ENCODE measurements around the gene USO1. TPM values are rescaled to one million over a fixed set of nuclear protein-coding genes. Genes with fewer than 3 reads are reported as not detected.

Gene USO1
- total and polyA plus RNA-seq, 2 experiments from 2014 or later = 74.2 to 117 TPM

GRCh38 chr4:75779105-75779757 is 54.9 kb downstream of the USO1 start:
- Histone ChIP-seq H4K20me1 (ENCODE audit: insufficient read depth) (no peaks in the 10 kb centered on the region), H3K4me3 (no peak overlapping the region), H3K9me3 (ENCODE audit: low read depth) (no peaks in the 10 kb centered on the region), H3K27me3 (replicated peaks; ENCODE audit: insufficient read depth) (no peaks in the 10 kb centered on the region), H3K36me3 (ENCODE audit: low read depth) (peaks cover 67% of the 10 kb centered on the region), H3K27ac (no peak overlapping the region), H3K4me1 (ENCODE audit: insufficient read depth) (peaks cover 15% of the 10 kb centered on the region), H3F3A (ENCODE audit: insufficient read depth) (peaks cover 22% of the 10 kb centered on the region), H3K4me2 (ENCODE audit: unreplicated experiment) (no peak overlapping the region), H3K9ac (no peak overlapping the region), H3K79me2 (ENCODE audit: insufficient read depth) (0 out of 2 replicates have a peak, but pooled peaks cover 17% of the 10 kb centered on the region), H2AFZ (no peak overlapping the region), H3K9me2 (ENCODE audit: insufficient read depth) (no peaks in the 10 kb centered on the region)
- WGBS, 2 experiments (ENCODE audit: low coverage in 1 of 2, low lambda C conversion rate in 2 of 2, missing lambda C conversion rate in 2 of 2) = 90 to 93% methylated on average over 5 of the region's 5 CpGs
- TF ChIP-seq EZH2 (IDR thresholded peaks at IDR 0.05; ENCODE audit: insufficient read depth, poor library complexity, severe bottlenecking) = no peak
- no peak for TF ChIP-seq EZH2phosphoT487 (IDR thresholded peaks at IDR 0.05; ENCODE audit: insufficient read depth, low read depth)
- in situ Hi-C loops (cut with MboI) = no loop called here
- no peak for DNase-seq

GRCh38 chr4:75781305-75781704 is 56.9 kb downstream of the USO1 start:
- Histone ChIP-seq H3K27me3 (replicated peaks; ENCODE audit: insufficient read depth) (no peaks in the 10 kb centered on the region), H3K9me3 (ENCODE audit: low read depth) (no peaks in the 10 kb centered on the region), H3K79me2 (ENCODE audit: insufficient read depth) (no peaks in the 10 kb centered on the region), H2AFZ (no peak overlapping the region), H3K27ac (peak overlapping the region; percentile 30), H3F3A (ENCODE audit: insufficient read depth) (peaks cover 23% of the 10 kb centered on the region), H4K20me1 (ENCODE audit: insufficient read depth) (no peaks in the 10 kb centered on the region), H3K4me2 (ENCODE audit: unreplicated experiment) (peak overlapping the region; percentile 24), H3K9ac (no peak overlapping the region), H3K9me2 (ENCODE audit: insufficient read depth) (no peaks in the 10 kb centered on the region), H3K36me3 (ENCODE audit: low read depth) (peaks cover 59% of the 10 kb centered on the region), H3K4me3 (no peak overlapping the region), H3K4me1 (ENCODE audit: insufficient read depth) (peaks cover 15% of the 10 kb centered on the region)
- in situ Hi-C loops (cut with MboI) = no loop called here
- peak; percentile 40 for DNase-seq
- TF ChIP-seq EZH2phosphoT487 (IDR thresholded peaks at IDR 0.05; ENCODE audit: insufficient read depth, low read depth) (no peak), EZH2 (IDR thresholded peaks at IDR 0.05; ENCODE audit: insufficient read depth, poor library complexity, severe bottlenecking) (no peak)

- Histone ChIP-seq H3K9me2 (ENCODE audit: insufficient read depth) (no peaks in the 10 kb centered on the region), H3K4me2 (ENCODE audit: unreplicated experiment) (no peak overlapping the region), H3K9me3 (ENCODE audit: low read depth) (no peaks in the 10 kb centered on the region), H3K4me1 (ENCODE audit: insufficient read depth) (peaks cover 3% of the 10 kb centered on the region), H2AFZ (no peak overlapping the region), H3K27me3 (replicated peaks; ENCODE audit: insufficient read depth) (no peaks in the 10 kb centered on the region), H3K36me3 (ENCODE audit: low read depth) (peaks cover 73% of the 10 kb centered on the region), H3K9ac (no peak overlapping the region), H3K4me3 (no peak overlapping the region), H4K20me1 (ENCODE audit: insufficient read depth) (no peaks in the 10 kb centered on the region), H3K27ac (no peak overlapping the region), H3K79me2 (ENCODE audit: insufficient read depth) (no peaks in the 10 kb centered on the region; the same call in 1 of the 2 replicates), H3F3A (ENCODE audit: insufficient read depth) (peaks cover 11% of the 10 kb centered on the region; the same call in 1 of the 2 replicates)
- in situ Hi-C loops (cut with MboI) = no loop called here
- no peak for DNase-seq
- WGBS, 2 experiments (ENCODE audit: low coverage in 1 of 2, low lambda C conversion rate in 2 of 2, missing lambda C conversion rate in 2 of 2) = 91 to 100% methylated on average over 1 of the region's 1 CpG
- no peak for TF ChIP-seq EZH2 (IDR thresholded peaks at IDR 0.05; ENCODE audit: insufficient read depth, poor library complexity, severe bottlenecking)
- no peak for TF ChIP-seq EZH2phosphoT487 (IDR thresholded peaks at IDR 0.05; ENCODE audit: insufficient read depth, low read depth)
These were observed 62.1 kb downstream of the USO1 start for GRCh38 chr4:75786526-75786925.

- Histone ChIP-seq H3K27ac (no peak overlapping the region), H3K4me3 (no peak overlapping the region), H3K9me2 (ENCODE audit: insufficient read depth) (no peaks in the 10 kb centered on the region), H3K79me2 (ENCODE audit: insufficient read depth) (no peaks in the 10 kb centered on the region; the same call in 1 of the 2 replicates), H3K4me1 (ENCODE audit: insufficient read depth) (no peaks in the 10 kb centered on the region), H3K36me3 (ENCODE audit: low read depth) (peaks cover 77% of the 10 kb centered on the region), H4K20me1 (ENCODE audit: insufficient read depth) (no peaks in the 10 kb centered on the region), H3K9me3 (ENCODE audit: low read depth) (no peaks in the 10 kb centered on the region), H3K27me3 (replicated peaks; ENCODE audit: insufficient read depth) (no peaks in the 10 kb centered on the region), H2AFZ (no peak overlapping the region), H3F3A (ENCODE audit: insufficient read depth) (peaks cover 11% of the 10 kb centered on the region; the same call in 1 of the 2 replicates), H3K4me2 (ENCODE audit: unreplicated experiment) (no peak overlapping the region), H3K9ac (no peak overlapping the region)
- in situ Hi-C loops (cut with MboI) = no loop called here
- TF ChIP-seq EZH2 (IDR thresholded peaks at IDR 0.05; ENCODE audit: insufficient read depth, poor library complexity, severe bottlenecking) = no peak
- no peak for TF ChIP-seq EZH2phosphoT487 (IDR thresholded peaks at IDR 0.05; ENCODE audit: insufficient read depth, low read depth)
- WGBS, 2 experiments (ENCODE audit: low coverage in 1 of 2, low lambda C conversion rate in 2 of 2, missing lambda C conversion rate in 2 of 2) = 93 to 100% methylated on average over 1 of the region's 1 CpG
- DNase-seq = no peak
These were observed 62.6 kb downstream of the USO1 start for GRCh38 chr4:75786938-75787337.
